Stimulated activated CD8-positive, alpha-beta memory T cell treated with anti-CD3 and anti-CD28 coated beads, Interleukin-7, amount 100 ng/mL, for 1 hour (primary cell): ENCODE data around the gene SDCBP2.

Experiments
- DNase-seq, 2 donors: peaks; one replicate each; pipeline ENCODE4 v3.0.0-alpha.2; 2020; ENCODE audit warnings: low read depth in 2 of 2

Gene SDCBP2

DNA sequence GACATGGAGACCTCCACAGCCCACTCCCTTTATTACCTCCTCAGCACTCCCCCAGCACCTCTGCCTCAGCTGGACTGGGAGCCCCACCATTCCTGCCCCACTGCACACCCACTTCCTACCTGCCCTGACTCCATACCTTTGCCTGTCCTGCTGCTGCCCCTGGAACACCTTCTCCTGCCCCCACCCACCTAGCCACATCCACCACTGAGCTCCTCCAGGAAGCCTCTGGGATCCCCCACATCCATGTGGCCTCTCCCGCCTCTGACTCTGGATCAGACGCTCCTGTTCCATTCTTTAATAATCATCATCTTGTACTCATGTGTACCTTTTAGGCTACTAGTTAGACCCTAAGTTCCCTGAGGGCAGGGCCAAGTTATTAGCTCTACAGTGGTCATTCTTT is 2.2 kb upstream of the SDCBP2 start:
- no peak for DNase-seq

DNA sequence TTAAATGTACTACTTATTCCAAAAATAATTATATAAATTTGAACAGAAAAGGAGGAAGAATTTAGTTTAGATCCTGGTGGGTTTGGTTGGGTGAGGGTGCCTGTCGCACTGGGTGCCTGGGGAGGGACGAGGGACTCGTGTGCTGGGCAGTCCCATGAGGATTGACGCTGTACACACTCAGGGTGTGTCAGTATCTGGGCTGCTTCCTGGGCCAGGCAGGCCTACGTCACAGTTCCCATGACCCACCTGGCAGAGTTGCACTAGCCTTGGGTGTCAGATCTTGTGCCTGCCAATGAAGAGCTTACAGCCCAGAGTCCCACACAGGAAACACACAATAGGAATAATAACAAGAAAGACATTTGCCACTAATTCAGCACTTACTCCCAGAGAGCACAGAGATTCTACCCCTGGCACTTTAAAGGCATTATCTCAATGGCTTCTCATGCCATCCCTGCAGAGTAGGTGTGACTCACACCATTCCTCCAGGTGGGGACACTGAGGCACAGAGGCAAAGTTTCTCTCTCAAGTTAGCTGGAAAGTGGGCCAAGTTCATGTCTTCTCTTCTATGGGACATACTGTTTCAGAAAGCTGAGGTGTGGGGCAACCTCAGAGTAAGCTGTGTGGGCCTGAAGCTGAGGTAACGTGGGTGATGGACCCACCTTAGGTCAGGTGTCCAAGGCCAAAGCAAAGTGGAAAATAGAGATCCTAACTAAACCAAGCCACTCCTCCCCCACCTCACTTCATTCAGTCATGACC is 1.3 kb upstream of the SDCBP2 start:
- DNase-seq = no peak

DNA sequence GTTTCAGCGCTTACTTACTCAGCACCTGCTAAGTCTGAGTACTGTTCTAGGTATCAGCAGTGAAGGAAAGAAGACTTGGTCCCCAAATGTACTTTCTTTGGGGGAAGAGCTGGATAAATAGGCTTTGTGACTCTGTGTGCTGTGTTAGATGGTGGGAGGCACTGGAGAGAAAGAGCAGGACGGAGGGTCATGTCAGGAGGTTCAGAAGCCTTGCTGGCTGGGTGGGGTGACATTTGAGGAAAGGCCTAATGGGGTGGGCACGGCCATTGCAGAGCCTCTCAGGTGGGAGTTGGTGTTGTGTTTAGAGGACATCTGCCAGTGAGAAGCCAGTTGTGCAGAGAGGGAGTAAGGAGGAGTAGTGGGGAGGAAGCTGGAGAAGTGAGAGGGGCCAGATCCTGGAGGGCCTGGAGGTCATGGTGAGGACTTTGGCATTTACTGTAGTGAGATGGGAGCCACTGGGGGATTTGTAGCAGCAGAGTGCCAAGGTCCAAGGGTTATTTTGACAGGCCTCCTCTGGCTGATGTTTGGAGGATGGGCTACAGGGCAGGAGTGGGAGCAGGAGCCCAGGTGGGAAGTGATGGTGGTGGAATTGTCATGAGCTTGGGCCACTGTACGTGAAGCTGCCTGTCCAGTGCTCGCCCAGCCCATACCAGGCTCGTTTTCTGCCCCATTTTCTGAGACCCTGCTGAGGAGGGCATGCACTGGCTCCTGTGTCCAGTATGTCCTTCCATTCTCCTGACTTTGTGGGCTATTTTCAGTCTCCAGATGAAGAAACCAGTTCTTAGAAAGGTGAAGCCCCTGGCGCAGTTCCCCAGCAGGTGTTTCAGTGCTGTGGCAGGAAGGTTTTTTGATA is 886 bp downstream of the SDCBP2 start:
- no peak for DNase-seq

DNA sequence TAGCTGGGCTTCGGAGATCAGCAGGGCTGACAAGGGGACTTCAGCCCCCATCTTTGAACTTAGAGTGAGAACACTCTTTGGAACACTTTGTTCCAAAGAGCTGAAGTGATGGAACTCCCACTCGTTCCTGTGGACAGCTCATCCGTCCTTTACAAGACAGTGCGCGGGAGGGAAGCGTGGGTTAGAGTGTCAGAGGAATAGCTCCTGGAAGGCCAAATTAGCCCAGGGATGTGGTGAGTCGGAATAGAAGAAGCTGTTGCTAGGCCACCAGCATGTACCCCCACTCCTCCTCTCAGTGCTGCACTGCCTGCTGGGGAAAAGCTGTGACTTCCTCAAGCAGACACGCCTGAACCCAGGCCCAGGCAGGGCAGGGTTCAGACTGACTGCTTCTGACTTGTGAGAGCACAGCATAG is 1.7 kb downstream of the SDCBP2 start:
- no peak for DNase-seq

DNA sequence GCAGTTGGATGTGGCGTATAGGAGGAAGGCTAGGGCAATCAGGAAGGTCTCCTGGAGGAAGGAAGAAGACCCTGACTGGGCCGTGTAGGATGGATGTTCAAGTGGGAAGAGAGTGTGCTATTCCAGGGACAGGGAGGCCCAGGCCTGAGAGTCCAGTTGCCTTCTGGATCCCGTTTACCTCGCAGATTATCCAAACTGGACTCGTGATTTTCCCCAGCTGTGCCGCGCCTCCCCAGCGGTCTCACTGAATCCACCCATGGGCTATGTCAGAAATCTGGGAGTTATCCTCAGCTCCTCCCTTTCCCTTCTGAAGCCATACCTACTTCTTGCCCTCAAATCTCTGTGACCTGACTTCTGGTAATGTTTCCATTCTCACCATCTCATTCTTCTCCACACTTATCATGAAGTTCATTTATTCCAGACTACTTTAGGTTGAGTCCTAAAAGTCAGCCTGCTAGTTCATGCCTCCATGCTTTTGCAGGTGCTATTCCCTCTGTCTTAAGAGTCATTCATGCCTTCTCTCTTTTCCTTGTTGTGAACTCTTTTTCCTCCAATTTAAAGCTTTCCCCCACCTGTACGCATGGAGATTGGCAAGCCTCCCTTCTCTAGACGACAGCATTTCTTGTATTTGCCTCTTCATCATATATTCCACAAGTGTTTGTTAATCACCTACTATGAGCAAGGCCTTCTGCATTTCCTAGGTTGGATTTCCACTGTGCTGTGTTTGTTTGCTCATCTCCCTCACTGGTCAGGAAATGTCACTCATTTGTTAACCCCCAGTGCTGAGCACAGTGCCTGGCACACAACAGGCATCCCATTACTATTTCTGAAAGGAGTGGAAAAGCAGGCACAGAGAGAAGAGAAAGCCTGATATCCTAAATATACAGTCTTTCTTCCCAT is 2.7 kb downstream of the SDCBP2 start:
- DNase-seq = no peak

DNA sequence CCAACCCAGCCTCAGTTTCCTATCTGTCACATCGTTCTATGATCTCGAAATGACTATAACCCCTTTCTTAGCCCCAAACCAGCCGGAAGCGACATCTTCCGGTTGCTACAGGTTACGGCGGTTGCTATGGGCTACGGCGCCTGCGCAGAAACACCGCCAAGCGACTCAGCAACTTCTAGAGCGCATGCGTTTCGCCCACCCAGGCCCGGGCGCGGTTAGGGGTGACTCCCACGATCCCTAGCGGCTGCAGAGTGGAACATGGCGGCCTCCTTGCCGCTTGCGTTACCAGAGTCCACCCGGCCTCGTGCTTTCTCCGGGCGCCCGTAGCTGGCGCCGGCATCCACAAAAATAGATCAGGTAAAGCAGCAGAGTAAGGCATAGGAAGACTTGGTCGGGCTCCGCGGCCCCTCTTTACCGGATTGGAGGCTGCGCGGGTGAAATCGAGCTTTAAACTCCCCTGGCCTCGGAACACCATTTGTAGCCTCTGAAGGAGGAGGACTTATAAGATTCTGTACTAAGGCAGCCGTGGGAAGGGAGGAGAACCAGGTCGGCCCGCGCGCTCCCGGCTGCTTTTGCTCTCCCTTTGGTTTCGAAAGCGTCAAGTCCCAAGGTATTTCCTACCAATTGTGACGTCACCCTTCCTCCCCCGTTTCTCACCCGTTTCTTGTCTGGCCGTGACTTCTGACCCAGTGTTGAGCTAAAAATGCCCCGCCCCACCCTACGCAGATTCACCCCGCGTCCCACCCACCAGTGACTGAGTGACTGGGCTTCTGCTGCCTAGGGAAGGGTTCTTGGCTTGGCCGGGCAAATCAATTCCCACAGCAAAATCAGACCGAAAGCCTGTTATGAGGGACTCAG is 3.5 kb downstream of the SDCBP2 start:
- peak; percentile 99 for DNase-seq

DNA sequence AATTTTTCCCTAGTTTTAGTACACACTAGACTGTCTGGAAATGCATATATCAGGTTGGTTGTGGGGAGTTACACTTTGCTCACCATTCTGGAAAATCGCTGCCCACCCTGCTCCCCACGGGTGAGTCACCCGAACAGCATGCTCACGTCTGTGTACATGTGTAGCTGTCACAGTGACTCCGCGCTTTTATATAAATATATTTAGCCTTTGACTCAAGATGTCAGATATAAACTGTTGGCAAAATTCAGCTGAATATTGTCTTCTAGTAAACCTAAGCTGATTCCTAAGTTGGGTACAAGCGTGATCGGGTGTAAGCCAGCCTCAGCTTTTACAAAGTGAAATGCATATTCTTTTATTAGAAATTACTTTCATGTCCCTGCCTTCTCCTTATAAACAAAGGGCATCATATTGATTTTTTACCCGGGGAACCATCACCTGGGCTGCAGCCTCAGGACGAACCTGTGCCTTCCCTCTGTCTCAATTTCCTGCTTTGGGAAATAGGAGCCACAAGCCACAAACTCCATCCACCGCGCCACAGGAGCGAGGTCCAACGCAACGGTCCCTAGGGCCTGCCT is 4.3 kb downstream of the SDCBP2 start:
- no peak for DNase-seq

DNA sequence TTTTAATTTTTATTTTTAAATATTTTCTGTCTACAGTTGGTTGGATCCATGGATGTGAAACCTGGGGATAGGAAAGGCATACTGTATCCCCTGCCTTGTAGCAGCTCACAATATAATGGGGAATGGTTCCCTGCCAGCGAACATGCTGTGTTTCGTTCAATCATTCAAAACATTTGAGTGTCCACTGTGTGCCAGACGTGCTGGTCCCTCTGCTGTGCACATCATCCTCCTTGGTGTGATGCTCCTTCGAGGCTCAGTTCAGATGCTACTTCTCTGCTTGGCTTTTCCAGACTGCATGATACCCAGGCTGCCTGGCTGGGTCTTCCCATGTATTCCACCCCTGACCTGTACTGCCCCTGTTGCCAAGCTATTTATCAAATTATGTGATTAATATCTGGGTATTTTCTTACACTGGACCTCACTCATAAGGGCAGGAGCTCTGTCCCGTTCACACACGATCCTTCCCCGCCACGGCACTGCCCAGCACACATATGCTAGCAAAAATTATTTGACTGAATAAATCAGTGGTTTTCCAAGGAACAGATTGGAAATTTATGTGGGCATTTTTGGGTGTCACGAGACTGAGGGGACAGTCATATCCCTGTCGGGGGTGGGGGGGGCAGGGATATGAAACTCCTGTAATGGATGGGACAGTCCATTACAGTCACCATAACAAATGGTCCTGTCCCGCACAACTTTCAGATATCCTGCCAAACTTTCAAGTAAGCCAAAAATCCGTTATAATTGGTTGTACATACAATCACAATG is 4.9 kb downstream of the SDCBP2 start:
- no peak for DNase-seq

DNA sequence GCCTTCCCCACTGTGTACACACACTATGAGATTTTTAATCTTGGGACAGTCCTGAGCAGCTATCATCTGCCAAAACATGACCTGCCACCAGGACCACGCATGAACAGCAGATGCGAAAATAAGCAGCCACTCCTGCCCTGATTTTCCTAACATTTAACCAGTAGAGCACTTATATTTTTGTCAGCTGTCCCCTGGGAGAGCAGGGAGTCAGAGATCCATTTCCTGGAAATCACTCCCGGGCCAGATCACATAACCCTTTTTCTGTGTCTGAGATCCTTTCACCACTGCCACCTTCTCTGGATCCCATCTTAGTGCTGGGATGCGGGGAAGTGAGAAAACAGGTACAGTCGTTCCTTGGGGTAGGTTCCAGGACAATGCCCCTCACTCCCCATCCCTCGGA is 5.7 kb downstream of the SDCBP2 start:
- DNase-seq = no peak

DNA sequence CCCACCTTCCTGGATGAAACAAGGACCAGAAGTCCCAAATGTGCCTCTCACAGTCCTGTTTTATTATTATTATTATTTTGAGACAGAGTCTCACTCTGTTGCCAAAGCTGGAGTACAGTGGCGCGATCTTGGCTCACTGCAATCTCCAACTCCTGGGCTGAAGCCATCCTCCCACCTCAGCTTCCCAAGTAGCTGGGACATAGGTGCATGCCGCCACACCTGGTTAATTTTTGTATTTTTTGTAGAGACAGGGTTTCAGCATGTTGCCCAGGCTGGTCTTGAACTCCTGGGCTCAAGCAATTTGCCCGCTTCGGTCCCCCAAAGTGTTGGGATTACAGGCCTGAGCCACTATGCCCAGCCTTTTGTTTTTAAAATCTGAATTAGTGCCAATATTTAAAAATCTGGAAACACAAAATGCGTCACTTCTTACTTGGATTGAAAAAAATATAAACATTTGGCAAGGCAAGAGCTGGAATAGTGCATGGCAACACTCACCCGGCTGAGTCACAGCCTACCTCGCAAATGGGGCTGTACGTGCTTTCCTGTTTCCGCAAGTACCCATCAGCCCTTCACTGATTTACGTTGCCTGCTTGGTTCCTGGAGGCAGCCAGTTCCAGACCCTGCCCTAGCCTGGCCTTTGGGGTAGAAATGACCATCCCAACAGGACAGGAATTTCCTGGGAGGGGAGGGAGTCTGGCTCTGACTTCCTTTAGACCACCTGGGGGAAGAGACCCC is 6.3 kb downstream of the SDCBP2 start:
- DNase-seq = no peak

DNA sequence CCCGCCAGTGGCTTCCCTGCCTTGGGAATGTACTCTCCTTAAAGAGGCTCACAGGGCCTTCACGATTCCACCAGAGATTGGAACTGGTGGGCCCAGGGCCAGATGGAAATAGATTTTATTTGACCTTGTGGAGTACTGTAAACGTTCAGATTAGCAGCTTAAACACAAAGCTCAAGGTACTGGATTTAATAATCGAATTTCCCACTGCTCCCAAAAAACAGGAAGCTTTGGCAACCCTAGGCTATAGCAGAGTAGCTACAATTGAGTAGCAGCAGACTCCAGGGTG is 7.3 kb downstream of the SDCBP2 start:
- DNase-seq = no peak

DNA sequence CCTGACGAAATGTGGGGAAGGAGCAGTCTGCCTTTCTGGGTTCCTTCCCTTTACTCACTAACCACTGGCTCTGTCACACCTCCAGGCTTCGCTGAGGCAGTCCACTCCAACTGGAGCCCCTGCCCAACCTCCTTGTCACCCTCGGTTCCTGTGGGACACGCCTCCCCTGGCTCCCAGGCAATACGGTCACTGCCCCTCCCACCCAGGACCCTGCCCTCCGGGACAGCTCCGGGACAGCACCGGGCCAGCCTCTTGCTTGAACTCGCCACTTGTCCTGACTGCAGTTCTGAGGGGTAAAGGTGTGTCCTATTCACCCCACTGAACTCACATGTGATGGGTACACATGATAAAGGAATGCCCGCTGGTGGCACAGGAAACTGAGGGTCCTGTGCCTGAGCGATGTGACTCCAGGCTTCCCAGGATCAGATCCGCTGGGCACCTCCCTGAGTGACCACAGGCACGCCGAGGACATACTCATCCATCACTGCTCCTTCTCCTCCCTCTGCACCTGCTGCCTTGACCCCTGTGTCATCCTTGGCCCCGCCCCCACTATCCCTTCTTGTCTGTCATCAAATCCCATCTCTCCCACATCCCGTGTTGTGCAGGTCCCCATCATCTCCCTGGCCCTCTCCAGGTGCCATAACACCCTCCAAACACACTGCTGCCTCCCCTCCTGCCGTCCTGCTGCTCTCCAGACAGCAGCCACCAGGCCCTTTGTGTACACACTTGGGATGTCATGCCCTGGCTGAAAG is 7.9 kb downstream of the SDCBP2 start:
- DNase-seq = no peak

DNA sequence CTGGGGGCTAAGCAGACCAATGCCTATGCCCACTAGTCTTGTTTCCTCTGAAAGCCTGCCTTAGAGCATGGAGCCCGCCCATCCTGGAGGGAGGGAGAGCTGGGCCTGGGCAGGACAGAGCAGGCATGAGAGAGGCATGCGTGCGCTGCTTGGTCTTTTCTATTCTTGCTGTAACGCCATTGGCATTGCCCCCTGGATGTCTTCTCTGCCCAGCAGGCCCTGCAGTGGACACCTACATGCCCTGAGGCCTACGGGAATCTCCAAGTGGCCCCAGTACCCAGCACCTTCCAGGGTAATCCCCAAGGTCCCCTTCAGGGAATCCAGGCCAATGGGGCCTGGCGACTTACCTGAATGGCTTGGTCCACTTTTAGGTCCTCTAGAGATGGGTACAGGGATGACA is 8.9 kb downstream of the SDCBP2 start:
- no peak for DNase-seq

DNA sequence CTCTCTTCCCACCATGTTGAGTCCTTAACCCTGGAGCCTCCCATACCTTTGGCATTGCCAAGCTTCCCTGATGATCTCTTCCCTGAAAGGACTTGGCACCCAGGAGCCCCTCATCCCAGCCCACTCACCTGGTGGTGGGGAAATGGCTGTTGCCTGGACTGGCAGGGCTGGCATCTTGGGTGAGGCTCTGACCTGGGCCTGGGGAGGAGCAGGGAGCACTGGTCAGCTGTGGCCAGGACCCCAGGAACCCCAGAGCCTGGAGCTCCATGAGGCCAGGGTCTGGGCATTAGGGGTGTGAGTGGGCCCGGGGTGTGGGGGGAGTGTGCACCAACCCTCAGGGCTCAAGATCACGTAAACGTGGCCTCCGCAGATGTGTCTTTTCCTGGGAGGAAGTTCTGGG is 9.5 kb downstream of the SDCBP2 start:
- no peak for DNase-seq

DNA sequence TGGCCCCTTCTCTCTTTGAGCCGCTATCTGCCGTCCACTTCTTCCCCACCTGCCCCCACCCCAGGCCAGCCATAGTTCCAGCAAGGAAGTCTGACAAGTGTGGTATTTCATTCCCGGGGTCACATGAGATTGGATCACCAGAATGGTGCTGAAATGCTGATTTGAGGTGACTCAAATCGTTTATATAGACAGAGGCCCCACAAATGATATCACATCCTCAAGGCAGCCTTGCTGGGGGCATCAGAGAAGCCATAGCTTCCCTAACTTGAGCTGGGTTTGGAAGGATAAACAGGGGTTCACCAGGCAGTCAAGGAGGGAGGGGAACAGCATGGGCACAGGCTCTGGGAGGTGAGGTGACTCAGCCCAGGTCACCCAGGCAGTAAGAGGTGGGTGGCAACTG is 9.9 kb downstream of the SDCBP2 start:
- no peak for DNase-seq

DNA sequence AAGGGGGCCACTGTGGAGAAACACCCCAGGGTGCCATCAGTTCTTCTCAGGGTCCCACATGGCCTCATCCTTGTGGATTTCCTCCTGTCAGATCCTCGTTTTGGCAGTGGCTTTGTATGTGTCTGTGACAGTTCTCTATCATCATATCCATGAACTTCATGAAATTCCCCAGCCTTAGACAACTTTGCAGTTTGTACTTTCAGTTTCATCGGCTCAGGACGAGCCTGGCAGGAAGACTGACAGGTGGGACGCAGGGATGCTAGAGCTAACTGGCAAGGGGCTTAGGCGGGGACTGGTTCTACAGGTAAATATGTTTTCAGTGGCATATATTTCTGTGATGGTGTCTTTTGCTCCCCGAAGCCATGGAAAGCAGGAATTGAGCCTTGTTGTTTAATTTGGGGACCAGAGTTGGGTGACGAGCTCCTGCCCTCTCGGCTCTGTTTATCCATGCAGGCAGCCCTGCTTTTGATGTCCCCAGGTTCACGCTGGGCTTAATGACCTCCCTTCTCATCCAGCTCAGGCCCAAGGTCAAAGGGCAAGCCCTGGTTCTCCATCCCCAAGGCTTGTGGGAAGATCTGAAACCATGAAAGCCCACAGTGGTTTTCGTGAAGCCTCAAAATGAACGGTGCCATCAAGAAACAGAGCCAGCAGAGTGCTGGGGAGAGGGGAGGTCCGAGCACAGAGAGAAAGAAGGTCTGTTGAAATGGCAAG is 11.2 kb downstream of the SDCBP2 start:
- no peak for DNase-seq

DNA sequence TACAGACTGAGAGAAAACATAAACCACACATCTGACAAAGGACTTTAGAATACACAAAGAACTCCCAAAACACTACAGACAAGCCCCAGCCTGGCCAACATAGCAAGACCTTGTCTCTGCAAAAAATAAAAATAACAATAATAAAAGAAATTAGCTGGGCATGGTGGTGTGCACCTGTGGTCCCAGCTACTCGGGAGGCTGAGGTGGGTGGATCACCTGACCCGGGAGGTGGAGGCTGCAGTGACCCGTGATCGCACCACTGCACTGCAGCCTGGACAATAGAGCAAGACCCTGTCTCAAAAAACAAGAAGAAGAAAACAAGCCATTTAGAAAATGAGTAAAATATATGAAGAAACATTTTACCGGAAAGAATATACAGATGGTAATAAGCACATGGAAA is 13.1 kb downstream of the SDCBP2 start:
- DNase-seq = no peak

DNA sequence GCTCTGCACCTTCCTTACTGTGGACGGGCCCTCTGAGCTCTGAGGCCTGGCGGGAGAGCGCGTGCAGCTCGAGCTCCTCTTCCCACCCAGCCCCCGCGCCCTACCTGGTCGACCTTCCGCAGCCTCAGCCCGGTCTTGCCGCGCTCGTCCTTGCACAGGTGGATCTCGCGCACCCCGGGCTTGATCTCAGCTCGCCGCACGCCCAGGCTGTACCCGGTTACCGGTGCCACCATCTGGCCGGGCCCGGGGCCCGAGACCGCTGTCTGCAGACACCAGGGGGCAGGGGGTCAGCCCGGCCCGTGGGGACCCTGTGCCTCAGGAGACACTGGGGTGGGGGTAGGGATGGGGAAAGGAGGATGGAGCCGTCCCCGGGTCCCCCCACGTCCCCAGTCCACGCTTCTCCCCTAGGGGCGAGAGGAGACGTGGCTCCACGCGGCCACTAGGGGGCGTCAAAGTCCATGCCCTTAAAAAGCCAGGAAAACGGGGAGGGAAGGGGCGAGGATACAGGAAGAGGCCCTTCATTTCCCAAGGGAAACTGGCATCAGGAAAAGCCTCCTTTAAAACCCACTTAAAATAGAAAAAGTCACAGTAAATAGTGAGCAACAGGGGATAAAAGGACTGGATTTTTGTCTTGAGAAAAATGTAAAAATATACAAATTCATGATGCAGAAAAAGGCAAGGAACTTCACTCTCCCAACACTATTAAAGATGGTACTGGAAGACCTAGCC is 15.5 kb downstream of the SDCBP2 start:
- DNase-seq = peak; percentile 33 to 56
